Endothelial cell of umbilical vein (primary cell): ENCODE results near the gene APOBEC4.

ENCODE experiments used
- EZH2 ChIP-seq: IDR thresholded peaks from 2 replicates; pipeline ENCODE4 v1.6.1; 2012; ENCODE audit warnings: borderline replicate concordance, low read depth, mild to moderate bottlenecking, moderate library complexity, low read length, inconsistent platforms; ENCODE audit not compliant: severe bottlenecking
- FOS ChIP-seq: IDR thresholded peaks from 2 replicates; pipeline ENCODE4 v1.6.1; 2011; ENCODE audit warnings: mild to moderate bottlenecking, low read length, moderate library complexity, borderline replicate concordance; ENCODE audit not compliant: insufficient read depth
- GATA2 ChIP-seq: IDR thresholded peaks from 2 replicates; pipeline ENCODE4 v1.7.0; 2011; ENCODE audit warnings: low read depth, mild to moderate bottlenecking, moderate library complexity, mixed read lengths, low read length; ENCODE audit not compliant: insufficient read length, insufficient read depth
- JUN ChIP-seq: IDR thresholded peaks from 2 replicates; pipeline ENCODE4 v1.6.1; 2011; ENCODE audit warnings: borderline replicate concordance, low read depth; ENCODE audit not compliant: insufficient read length, insufficient read depth
- MYC ChIP-seq: IDR thresholded peaks from one replicate; pipeline ENCODE4 v1.6.1; 2011; ENCODE audit warnings: mild to moderate bottlenecking, low read depth, low read length
- POLR2A ChIP-seq: IDR thresholded peaks from 2 replicates; pipeline ENCODE4 v1.6.1; 2012; ENCODE audit warnings: low read depth, mild to moderate bottlenecking, control low read depth, low read length
- POLR2AphosphoS5 ChIP-seq: IDR thresholded peaks from 2 replicates; pipeline ENCODE4 v1.6.1; 2012; ENCODE audit warnings: low read depth, mild to moderate bottlenecking, control low read depth, low read length, moderate library complexity; ENCODE audit not compliant: insufficient read depth
- TF ChIP-seq, protein P1 (sequence below), 2 donors: IDR thresholded peaks; 1 replicate in 1 of 2; 2 replicates in 1 of 2; pipeline ENCODE4 v1.5.1; 2011; ENCODE audit warnings: low read length in 2 of 2, mild to moderate bottlenecking in 2 of 2, moderate library complexity in 2 of 2, control low read depth in 1 of 2, inconsistent platforms in 1 of 2, low read depth in 1 of 2; ENCODE audit not compliant: insufficient read depth in 1 of 2; ENCODE audit errors: extremely low read depth in 1 of 2
- TF ChIP-seq, protein P2 (sequence below): IDR thresholded peaks from 2 replicates; pipeline ENCODE4 v1.6.1; 2011; ENCODE audit not compliant: insufficient read depth, insufficient read length

DNA sequence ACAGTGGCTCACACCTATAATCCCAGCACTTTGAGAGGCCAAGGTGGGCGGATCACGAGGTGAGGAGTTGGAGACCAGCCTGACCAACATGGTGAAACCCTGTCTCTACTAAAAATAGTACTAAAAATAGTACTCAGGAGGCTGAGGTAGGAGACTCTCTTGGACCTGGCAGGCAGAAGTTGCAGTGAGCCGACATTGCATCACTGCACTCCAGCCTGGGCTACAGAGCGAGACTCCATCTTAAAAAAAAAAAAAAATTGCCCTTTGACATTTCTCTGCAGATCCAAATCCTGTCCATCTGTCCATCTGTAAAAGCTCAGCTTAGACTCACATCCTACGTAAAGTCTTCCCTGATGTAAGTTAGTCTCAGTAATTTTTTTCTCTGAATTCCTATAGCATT is 56.6 kb downstream of the APOBEC4 start:
- TF ChIP-seq POLR2A (no peak), POLR2AphosphoS5 (no peak), JUN (no peak), FOS (no peak), EZH2 (no peak), GATA2 (no peak), MYC (no peak)
- TF ChIP-seq, protein P1, sequence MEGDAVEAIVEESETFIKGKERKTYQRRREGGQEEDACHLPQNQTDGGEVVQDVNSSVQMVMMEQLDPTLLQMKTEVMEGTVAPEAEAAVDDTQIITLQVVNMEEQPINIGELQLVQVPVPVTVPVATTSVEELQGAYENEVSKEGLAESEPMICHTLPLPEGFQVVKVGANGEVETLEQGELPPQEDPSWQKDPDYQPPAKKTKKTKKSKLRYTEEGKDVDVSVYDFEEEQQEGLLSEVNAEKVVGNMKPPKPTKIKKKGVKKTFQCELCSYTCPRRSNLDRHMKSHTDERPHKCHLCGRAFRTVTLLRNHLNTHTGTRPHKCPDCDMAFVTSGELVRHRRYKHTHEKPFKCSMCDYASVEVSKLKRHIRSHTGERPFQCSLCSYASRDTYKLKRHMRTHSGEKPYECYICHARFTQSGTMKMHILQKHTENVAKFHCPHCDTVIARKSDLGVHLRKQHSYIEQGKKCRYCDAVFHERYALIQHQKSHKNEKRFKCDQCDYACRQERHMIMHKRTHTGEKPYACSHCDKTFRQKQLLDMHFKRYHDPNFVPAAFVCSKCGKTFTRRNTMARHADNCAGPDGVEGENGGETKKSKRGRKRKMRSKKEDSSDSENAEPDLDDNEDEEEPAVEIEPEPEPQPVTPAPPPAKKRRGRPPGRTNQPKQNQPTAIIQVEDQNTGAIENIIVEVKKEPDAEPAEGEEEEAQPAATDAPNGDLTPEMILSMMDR (IDR thresholded peaks at IDR 0.05; ENCODE audit: extremely low read depth in 1 of 2, insufficient read depth in 1 of 2, low read depth in 1 of 2, low read length in 2 of 2): no peak
- TF ChIP-seq, protein P2, sequence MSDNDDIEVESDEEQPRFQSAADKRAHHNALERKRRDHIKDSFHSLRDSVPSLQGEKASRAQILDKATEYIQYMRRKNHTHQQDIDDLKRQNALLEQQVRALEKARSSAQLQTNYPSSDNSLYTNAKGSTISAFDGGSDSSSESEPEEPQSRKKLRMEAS: no peak
